Measurements from ENCODE around the gene ZNF679. TPM values are rescaled to one million over a fixed set of nuclear protein-coding genes. Genes with fewer than 3 reads are reported as not detected.
"Not testable (repeated sequence)": the region's sequence is repeated elsewhere in the genome, so short reads cannot be mapped to it uniquely, and the experiment has no call there.

The ZNF679 gene
- total and polyA plus RNA-seq, 2 of the 13 experiments (the other 11 are each of a cell fraction or from before 2014, with no cell fraction given), result not detected

- TF ChIP-seq FOXO4 (CRISPR knock-in tag; conservative IDR thresholded peaks at IDR 0.05), result no peak
- no peak for TF ChIP-seq ZNF136 (CRISPR knock-in tag; IDR thresholded peaks at IDR 0.05; ENCODE audit: low read depth)
- no peak for TF ChIP-seq SMAD9 (CRISPR knock-in tag; IDR thresholded peaks at IDR 0.05)
- no peak for TF ChIP-seq ZNF746 (CRISPR knock-in tag; IDR thresholded peaks at IDR 0.05)
Measured at GRCh38 chr7:64192775-64193174, 35.5 kb upstream of the ZNF679 start (continued).

GRCh38 chr7:64206903-64207302 lies 21.4 kb upstream of the ZNF679 start, which contains the start of gene ZNF735:
Gene ZNF735, plus strand, starts transcription at chr7:64207203. Its CDS starts 0 bp downstream, at chr7:64207203.
- no peaks in the 10 kb centered on the region for H3K27me3 ChIP-seq (ENCODE audit: control insufficient read depth in 1 of 2, insufficient read depth in 2 of 2, low read length in 2 of 2)
- FAIRE-seq, result no peak
- CTCF ChIA-PET (ENCODE audit: low intra/inter-chr PET ratio, low total read pairs), result no interaction called here
- H3K4me3 ChIP-seq (replicated peaks in 1 of 3; ENCODE audit: insufficient read depth in 1 of 3, low read depth in 2 of 3, low read length in 3 of 3), result no peak within 1 kb of the TSS
- H3K4me2 ChIP-seq (ENCODE audit: low read depth, low read length), result no peak within 1 kb of the TSS
- TF ChIP-seq ZNF704 (CRISPR knock-in tag; IDR thresholded peaks at IDR 0.05; ENCODE audit: borderline replicate concordance) (no peak), ZNF264 (CRISPR knock-in tag; IDR thresholded peaks at IDR 0.05) (no peak), MYPOP (CRISPR knock-in tag; IDR thresholded peaks at IDR 0.05) (no peak), PCBP1 (IDR thresholded peaks at IDR 0.05; ENCODE audit: borderline replicate concordance, low read depth, low read length) (no peak), ZNF44 (CRISPR knock-in tag; IDR thresholded peaks at IDR 0.05) (no peak), ZNF205 (CRISPR knock-in tag; IDR thresholded peaks at IDR 0.05) (no peak), KDM2A (CRISPR knock-in tag; IDR thresholded peaks at IDR 0.05; ENCODE audit: borderline replicate concordance, low read depth) (no peak), ZNF292 (CRISPR knock-in tag; IDR thresholded peaks at IDR 0.05; ENCODE audit: borderline replicate concordance, low read depth) (no peak), DR1 (CRISPR knock-in tag; IDR thresholded peaks at IDR 0.05) (no peak), MED1 (CRISPR knock-in tag; IDR thresholded peaks at IDR 0.05) (no peak)
- no peaks in the 10 kb centered on the region for H3K79me2 ChIP-seq (ENCODE audit: insufficient read depth, low read length)
- peaks cover 86% of the 10 kb centered on the region for H3K9me3 ChIP-seq (ENCODE audit: low read length)
- H4K20me1 ChIP-seq (ENCODE audit: insufficient read depth, low read length), result no peaks in the 10 kb centered on the region
- DNase-seq (ENCODE audit: low spot score), result no peak
- no peak within 1 kb of the TSS for H2AFZ ChIP-seq (ENCODE audit: low read length)
- POLR2A ChIA-PET, result no interaction called here
- in situ Hi-C loops (cut with HindIII; ENCODE audit: extremely low pct_ligation_motif_present, low pct_unique_long_range_greater_than_20kb) (no loop called here), intact Hi-C loops (cut with micrococcal nuclease; ENCODE audit: unreplicated experiment) (no loop called here)
- WGBS (ENCODE audit: low lambda C conversion rate), result 55% methylated on average over 9 of the region's 13 CpGs
- no peaks in the 10 kb centered on the region for H3K4me1 ChIP-seq (ENCODE audit: insufficient read depth, low read length)
- H3K27ac ChIP-seq (ENCODE audit: extremely low read length, insufficient read depth, low read length), result no peak within 1 kb of the TSS
- no TSS peak for BruUV-seq (replicated peaks)
- ATAC-seq, result no peak
- no peak within 1 kb of the TSS for H3K9ac ChIP-seq (ENCODE audit: insufficient read depth, low read depth, low read length)
- no peaks in the 10 kb centered on the region for H3K36me3 ChIP-seq (replicated peaks in 1 of 2; ENCODE audit: control insufficient read depth in 1 of 2, insufficient read depth in 2 of 2, low read length in 2 of 2)

- POLR2A ChIA-PET; H2AFZ ChIP-seq (ENCODE audit: low read length); in situ Hi-C loops (cut with HindIII; ENCODE audit: extremely low pct_ligation_motif_present, low pct_unique_long_range_greater_than_20kb); intact Hi-C loops (cut with micrococcal nuclease; ENCODE audit: unreplicated experiment); ATAC-seq; H3K4me1 ChIP-seq (ENCODE audit: insufficient read depth, low read length); H3K4me3 ChIP-seq (replicated peaks in 1 of 3; ENCODE audit: insufficient read depth in 1 of 3, low read depth in 2 of 3, low read length in 3 of 3); BruUV-seq (replicated peaks); H4K20me1 ChIP-seq (ENCODE audit: insufficient read depth, low read length); H3K36me3 ChIP-seq (replicated peaks in 1 of 2; ENCODE audit: control insufficient read depth in 1 of 2, insufficient read depth in 2 of 2, low read length in 2 of 2); H3K27me3 ChIP-seq (ENCODE audit: control insufficient read depth in 1 of 2, insufficient read depth in 2 of 2, low read length in 2 of 2); DNase-seq (ENCODE audit: low spot score); H3K9ac ChIP-seq (ENCODE audit: insufficient read depth, low read depth, low read length); FAIRE-seq; H3K4me2 ChIP-seq (ENCODE audit: low read depth, low read length); H3K27ac ChIP-seq (ENCODE audit: extremely low read length, insufficient read depth, low read length); CTCF ChIA-PET (ENCODE audit: low intra/inter-chr PET ratio, low total read pairs); H3K79me2 ChIP-seq (ENCODE audit: insufficient read depth, low read length): not testable (repeated sequence)
- 5% methylated on average over 5 of the region's 5 CpGs for WGBS (ENCODE audit: low lambda C conversion rate)
- H3K9me3 ChIP-seq (ENCODE audit: low read length), result peaks cover 80% of the 10 kb centered on the region
Measured at GRCh38 chr7:64219710-64220298, 8.5 kb upstream of the ZNF679 start.
